GM23248 (cell line): ENCODE measurements around the gene IGFBP4.

ENCODE experiments used
- EZH2 ChIP-seq: fragments of 200-600 bp; sonication (generic); IDR thresholded peaks from 2 replicates; pipeline ENCODE4 v1.6.1; 2018; ENCODE audit warnings: antibody characterized with exemption, mild to moderate bottlenecking; ENCODE audit not compliant: insufficient read depth, poor library complexity, severe bottlenecking
- EZH2phosphoT487 ChIP-seq: fragments of 200-600 bp; sonication (generic); IDR thresholded peaks from 2 replicates; pipeline ENCODE4 v1.6.1; 2018; ENCODE audit warnings: antibody characterized with exemption, moderate library complexity, mild to moderate bottlenecking, low read depth; ENCODE audit not compliant: insufficient read depth

GRCh38 chr17:40427002-40427491 is 16.2 kb upstream of the IGFBP4 start:
- no peak for TF ChIP-seq EZH2
- TF ChIP-seq EZH2phosphoT487, result no peak
